Measurements from ENCODE around the gene SVIL. TPM values are rescaled to one million over a fixed set of nuclear protein-coding genes. Genes with fewer than 3 reads are reported as not detected.

SVIL gene
- total and polyA plus RNA-seq, 7 donors, result 8.3 to 1,443 (median 637) TPM

DNA sequence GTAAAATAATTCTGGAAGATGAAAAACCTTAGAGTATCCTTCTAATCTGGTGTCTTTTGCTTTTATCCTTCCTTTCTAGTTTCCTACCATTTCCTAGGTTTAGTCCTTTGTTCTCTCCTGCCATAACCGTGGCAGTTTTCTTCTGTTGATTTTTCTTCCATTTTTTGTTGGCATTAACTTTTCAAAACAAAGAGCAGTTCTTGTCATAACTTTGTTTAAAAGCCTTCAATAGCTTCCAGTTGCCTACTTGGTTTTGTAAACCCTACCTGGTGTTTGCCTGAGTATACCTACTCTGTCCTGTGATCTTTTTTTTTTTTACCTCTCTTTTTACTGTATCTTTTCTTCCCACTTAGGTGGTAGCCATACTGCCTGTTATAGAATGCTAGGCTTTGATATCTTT is 220.3 kb downstream of the SVIL start:
- no peak overlapping the region for H3K27ac ChIP-seq
- WGBS, 2 donors, result 39 to 63% methylated on average over 1 of the region's 1 CpG
- TF ChIP-seq EP300 (IDR thresholded peaks at IDR 0.05), result no peak
- TF ChIP-seq, protein P1, sequence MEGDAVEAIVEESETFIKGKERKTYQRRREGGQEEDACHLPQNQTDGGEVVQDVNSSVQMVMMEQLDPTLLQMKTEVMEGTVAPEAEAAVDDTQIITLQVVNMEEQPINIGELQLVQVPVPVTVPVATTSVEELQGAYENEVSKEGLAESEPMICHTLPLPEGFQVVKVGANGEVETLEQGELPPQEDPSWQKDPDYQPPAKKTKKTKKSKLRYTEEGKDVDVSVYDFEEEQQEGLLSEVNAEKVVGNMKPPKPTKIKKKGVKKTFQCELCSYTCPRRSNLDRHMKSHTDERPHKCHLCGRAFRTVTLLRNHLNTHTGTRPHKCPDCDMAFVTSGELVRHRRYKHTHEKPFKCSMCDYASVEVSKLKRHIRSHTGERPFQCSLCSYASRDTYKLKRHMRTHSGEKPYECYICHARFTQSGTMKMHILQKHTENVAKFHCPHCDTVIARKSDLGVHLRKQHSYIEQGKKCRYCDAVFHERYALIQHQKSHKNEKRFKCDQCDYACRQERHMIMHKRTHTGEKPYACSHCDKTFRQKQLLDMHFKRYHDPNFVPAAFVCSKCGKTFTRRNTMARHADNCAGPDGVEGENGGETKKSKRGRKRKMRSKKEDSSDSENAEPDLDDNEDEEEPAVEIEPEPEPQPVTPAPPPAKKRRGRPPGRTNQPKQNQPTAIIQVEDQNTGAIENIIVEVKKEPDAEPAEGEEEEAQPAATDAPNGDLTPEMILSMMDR (IDR thresholded peaks at IDR 0.05), result no peak
- no peak for TF ChIP-seq POLR2A (IDR thresholded peaks at IDR 0.05)
- TF ChIP-seq POLR2AphosphoS5 (IDR thresholded peaks at IDR 0.05), result no peak
- H3K9me3 ChIP-seq, result no peaks in the 10 kb centered on the region
- intact Hi-C loops (cut with DNase I), result no loop called here
- DNase-seq, result no peak
- peaks cover 0 to 20% (median 2%) of the 10 kb centered on the region in 4 donors for H3K36me3 ChIP-seq
- no peaks in the 10 kb centered on the region for H3K27me3 ChIP-seq
- H3K4me3 ChIP-seq, result no peak overlapping the region
- peaks cover 0 to 60% (median 43%) of the 10 kb centered on the region in 4 donors for H3K4me1 ChIP-seq

DNA sequence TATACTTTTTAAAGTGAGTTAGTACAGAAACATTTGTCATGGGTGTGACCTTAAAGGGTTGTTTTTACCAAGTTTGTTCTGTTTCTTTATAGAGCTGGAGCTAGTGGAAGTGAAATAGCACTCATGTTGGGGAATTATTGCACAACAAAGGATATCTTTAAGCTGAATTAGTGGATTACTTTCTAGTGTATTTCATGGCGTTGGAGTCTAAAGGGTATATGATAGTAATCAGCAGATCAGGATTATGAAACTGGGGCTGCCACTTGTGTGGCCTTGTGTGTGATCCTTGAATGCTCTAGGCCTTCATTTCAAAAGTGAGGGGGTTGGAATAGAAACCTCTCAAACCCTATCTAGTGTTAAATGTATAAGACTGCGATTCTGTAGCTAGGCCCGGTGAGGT is 222.3 kb downstream of the SVIL start:
- no peak for DNase-seq
- H3K4me3 ChIP-seq, result no peak overlapping the region
- 68 to 78% methylated on average over 3 of the region's 3 CpGs for WGBS, 2 donors
- no peak for TF ChIP-seq EP300 (IDR thresholded peaks at IDR 0.05)
- no peak for TF ChIP-seq POLR2A (IDR thresholded peaks at IDR 0.05)
- TF ChIP-seq POLR2AphosphoS5 (IDR thresholded peaks at IDR 0.05), result no peak
- TF ChIP-seq, protein P1 (IDR thresholded peaks at IDR 0.05), result no peak
- H3K27me3 ChIP-seq, result no peaks in the 10 kb centered on the region
- H3K36me3 ChIP-seq, result peaks cover 0 to 13% (median 2%) of the 10 kb centered on the region in 4 donors
- peak overlapping the region in 3 of 4 donors; percentile 35 to 48 (median 46) for H3K27ac ChIP-seq
- H3K4me1 ChIP-seq, result peaks cover 0 to 60% (median 48%) of the 10 kb centered on the region in 4 donors
- intact Hi-C loops (cut with DNase I), result no loop called here
- H3K9me3 ChIP-seq, result no peaks in the 10 kb centered on the region

DNA sequence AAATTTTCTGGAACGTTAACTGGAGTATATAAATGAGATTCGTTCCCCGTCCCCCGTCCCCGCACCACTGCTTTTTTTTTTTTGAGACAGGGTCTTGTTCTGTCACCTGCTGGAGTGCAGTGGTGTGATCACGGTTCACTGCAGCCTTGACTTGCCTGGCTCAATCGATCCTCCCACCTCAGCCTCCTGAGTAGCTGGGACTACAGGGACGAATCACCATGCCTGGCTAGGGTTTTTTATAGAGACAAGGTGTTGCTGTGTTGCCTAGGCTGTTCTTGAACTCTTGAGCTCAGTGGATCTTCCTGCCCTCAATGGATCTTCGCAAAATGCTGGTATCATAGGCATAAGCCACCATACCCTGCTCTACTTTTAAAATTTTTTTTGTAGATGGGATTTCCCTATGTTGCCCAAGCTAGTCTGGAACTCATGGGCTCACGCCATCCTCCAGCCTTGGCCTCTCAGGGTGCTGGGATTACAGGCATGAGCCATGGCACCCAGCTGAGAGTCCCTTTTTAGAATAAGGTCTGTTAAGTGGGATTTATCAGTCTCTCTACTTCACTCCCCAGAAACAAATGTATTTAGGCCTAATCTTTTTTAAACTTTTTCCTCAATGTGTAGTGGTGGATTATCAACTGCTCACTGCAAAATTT is 223.0 kb downstream of the SVIL start:
- Histone ChIP-seq H3K9me3 (no peaks in the 10 kb centered on the region), H3K4me3 (no peak overlapping the region), H3K36me3 (peaks cover 0 to 6% (median under 1%) of the 10 kb centered on the region in 4 donors), H3K27me3 (no peaks in the 10 kb centered on the region), H3K4me1 (peaks cover 0 to 60% (median 48%) of the 10 kb centered on the region in 4 donors), H3K27ac (peak overlapping the region; percentile 9 to 48 (median 40))
- WGBS, 2 donors, result 93 to 95% methylated on average over 10 of the region's 10 CpGs
- TF ChIP-seq POLR2AphosphoS5 (IDR thresholded peaks at IDR 0.05), result no peak
- TF ChIP-seq EP300 (IDR thresholded peaks at IDR 0.05), result no peak
- no peak for TF ChIP-seq POLR2A (IDR thresholded peaks at IDR 0.05)
- TF ChIP-seq, protein P1 (IDR thresholded peaks at IDR 0.05), result no peak
- no peak for DNase-seq
- intact Hi-C loops (cut with DNase I), result no loop called here

DNA sequence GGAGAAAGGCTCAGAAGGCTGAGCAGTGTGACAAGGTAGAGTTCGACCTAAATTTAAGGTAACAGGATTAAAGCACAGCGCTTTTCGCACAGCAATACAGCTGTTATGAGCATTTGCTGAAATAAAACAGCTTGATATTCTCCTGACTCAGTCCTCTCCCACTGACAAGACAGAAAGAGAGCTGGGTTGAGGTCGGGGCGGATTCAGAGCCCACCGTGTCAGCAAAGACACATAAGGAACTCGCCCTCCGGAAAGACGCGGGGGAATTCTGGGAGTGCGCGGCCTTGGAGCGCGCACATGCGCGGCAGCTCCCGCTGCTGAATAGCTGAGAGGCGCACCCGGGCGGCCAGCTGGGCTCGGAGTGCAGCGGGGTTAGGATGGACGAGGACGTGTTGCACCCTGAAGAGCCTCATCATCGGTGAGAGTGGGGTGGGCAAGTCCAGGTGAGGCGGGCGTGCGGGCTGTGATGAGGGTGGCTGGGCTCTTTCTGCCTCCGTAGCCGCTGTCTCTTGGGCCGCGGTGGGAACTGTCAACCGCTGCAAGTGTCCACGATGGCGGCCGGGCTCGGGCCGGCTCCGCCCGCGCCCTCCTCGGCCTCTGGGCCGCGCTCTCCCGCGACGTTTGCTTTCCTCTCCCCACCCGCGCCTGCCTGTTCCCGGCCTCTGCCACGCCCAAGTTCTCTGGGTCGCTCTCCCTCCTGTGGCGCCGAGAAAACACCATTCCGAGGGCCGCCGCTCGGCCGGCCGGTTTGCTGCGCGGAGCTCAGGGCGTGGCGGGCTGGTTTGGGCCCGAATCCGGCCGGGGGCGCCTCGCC is 225.3 kb downstream of the SVIL start:
- TF ChIP-seq POLR2AphosphoS5 (IDR thresholded peaks at IDR 0.05) (peak; percentile 74 to 85 (median 78)), POLR2A (IDR thresholded peaks at IDR 0.05) (peak; percentile 30 to 47)
- TF ChIP-seq, protein P1 (IDR thresholded peaks at IDR 0.05), result no peak
- intact Hi-C loops (cut with DNase I), result no loop called here
- no peaks in the 10 kb centered on the region for H3K36me3 ChIP-seq
- 2 to 3% methylated on average over 69 of the region's 69 CpGs for WGBS, 2 donors
- no peaks in the 10 kb centered on the region for H3K27me3 ChIP-seq
- peak overlapping the region; percentile 64 to 78 (median 72) for H3K4me3 ChIP-seq
- H3K4me1 ChIP-seq, result peaks cover 0 to 48% (median 40%) of the 10 kb centered on the region in 4 donors
- DNase-seq, result peak; percentile 89
- H3K27ac ChIP-seq, result peak overlapping the region; percentile 89 to 94 (median 93)
- no peaks in the 10 kb centered on the region for H3K9me3 ChIP-seq
